ENCODE results near the gene XIAP. TPM values are rescaled to one million over a fixed set of nuclear protein-coding genes. Genes with fewer than 3 reads are reported as not detected.
"Not testable (repeated sequence)": the region's sequence is repeated elsewhere in the genome, so short reads cannot be mapped to it uniquely, and the experiment has no call there.

Gene XIAP
- total RNA-seq = 61.9 TPM
- long read RNA-seq, full-length matches to known transcripts = 7 of 31 reads
- long read RNA-seq, partial matches to known transcripts = 1 of 31 reads
- long read RNA-seq, other reads (novel, unspliced or antisense) = 23 of 31 reads

GRCh38 chrX:123859846-123860838, at the start of gene XIAP:
XIAP (plus strand) TSS chrX:123860053; CDS start chrX:123885663, 25,610 bp downstream.
- DNase-seq (peak; percentile 89), ATAC-seq (peak; percentile 97 to 99)
- intact Hi-C loops (cut with DNase I) = no loop called here
- Histone ChIP-seq H3K36me3 (no peaks in the 10 kb centered on the region), H3K9me3 (no peaks in the 10 kb centered on the region), H3K4me1 (no peaks in the 10 kb centered on the region), H3K27ac (peak within 1 kb of the TSS; percentile 95), H3K27me3 (ENCODE audit: low read depth) (no peaks in the 10 kb centered on the region), H3K4me3 (peak within 1 kb of the TSS; percentile 66)
- no peak for TF ChIP-seq CTCF (IDR thresholded peaks at IDR 0.05)

DNA sequence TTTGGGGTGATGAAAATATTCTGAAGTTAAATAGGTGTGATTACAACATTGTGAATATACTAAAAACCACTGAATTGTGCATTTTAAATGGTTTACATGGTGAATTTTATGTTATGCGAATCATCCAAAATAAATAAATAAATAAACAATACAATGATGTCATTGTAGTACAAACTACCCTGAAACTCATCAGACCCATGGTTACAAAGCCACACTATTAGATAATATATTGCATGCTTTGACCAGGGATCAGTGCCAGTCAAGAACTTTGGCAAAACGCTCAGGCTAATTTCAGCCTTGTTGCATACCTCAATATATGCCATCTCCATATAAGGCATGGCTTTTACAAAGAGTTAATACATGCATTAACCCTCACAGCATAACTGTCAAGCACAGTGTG, 45.5 kb upstream of the XIAP start:
- no peak overlapping the region for H3K4me3 ChIP-seq
- intact Hi-C loops (cut with DNase I) = no loop called here

GRCh38 chrX:123814934-123815394, 44.9 kb upstream of the XIAP start:
- peak; percentile 61 to 84 for ATAC-seq
- H3K4me1 ChIP-seq; H3K27me3 ChIP-seq (ENCODE audit: low read depth); H3K27ac ChIP-seq; DNase-seq; intact Hi-C loops (cut with DNase I); H3K4me3 ChIP-seq; H3K36me3 ChIP-seq; H3K9me3 ChIP-seq: not testable (repeated sequence)

More for the DNA sequence above, 45.5 kb upstream of the XIAP start:
- ATAC-seq (no peak), DNase-seq (no peak)
- Histone ChIP-seq H3K27ac (no peak overlapping the region), H3K9me3 (no peaks in the 10 kb centered on the region), H3K27me3 (ENCODE audit: low read depth) (no peaks in the 10 kb centered on the region), H3K36me3 (no peaks in the 10 kb centered on the region), H3K4me1 (no peaks in the 10 kb centered on the region)
- no peak for TF ChIP-seq CTCF (IDR thresholded peaks at IDR 0.05)

DNA sequence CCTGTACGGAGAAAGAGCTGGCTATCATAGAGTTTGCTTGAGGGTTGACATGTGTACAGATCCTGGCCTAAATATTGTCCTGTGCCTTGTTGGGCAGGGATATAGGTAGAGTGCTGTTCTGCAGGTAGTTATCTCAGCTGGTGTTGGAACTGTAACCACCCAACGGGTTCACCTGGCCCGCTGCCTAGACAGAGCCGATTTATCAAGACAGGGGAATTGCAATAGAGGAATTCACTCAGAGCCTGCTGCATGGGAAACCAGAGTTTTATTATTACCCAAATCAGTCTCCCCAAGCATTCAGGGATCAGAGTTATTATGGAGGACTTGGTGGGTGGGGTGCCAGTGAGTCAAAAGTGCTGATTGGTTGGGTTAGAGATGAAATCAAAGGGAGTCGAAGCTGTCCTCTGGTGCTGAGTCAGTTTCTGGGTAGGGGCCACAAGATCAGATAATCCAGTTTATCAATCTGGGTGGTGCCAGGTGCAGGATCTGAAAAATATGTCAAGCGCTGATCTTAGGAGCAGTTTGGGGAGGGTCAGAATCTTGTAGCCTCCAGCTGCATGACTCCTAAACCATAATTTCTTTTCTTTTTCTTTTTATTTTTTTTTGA, 42.5 kb upstream of the XIAP start:
- no peak overlapping the region for H3K27ac ChIP-seq
- H3K36me3 ChIP-seq = no peaks in the 10 kb centered on the region
- no peak overlapping the region for H3K4me3 ChIP-seq
- intact Hi-C loops (cut with DNase I) = no loop called here
- DNase-seq (no peak), ATAC-seq (no peak)
- TF ChIP-seq CTCF (IDR thresholded peaks at IDR 0.05) = no peak
- H3K4me1 ChIP-seq = no peaks in the 10 kb centered on the region
- H3K9me3 ChIP-seq = no peaks in the 10 kb centered on the region
- no peaks in the 10 kb centered on the region for H3K27me3 ChIP-seq (ENCODE audit: low read depth)

DNA sequence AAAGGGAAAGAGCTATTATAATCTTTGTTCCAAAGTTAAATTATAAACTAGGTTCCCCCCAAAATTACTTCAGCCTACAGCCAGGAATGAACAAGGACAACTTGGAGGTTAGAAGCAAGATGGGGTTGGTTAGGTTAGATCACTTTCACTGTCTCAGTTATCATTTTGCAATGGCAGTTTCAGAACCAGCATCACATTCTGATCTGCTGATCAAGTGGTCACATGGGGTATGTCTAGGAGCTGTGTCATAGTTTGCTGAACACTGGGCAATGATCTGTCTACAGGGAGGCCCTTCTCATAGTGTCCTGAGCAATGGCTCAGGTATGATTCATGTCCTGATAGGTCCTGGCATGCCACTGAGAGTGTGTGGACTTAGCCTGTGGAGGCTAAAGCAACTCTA, 41.6 kb upstream of the XIAP start:
- no peaks in the 10 kb centered on the region for H3K9me3 ChIP-seq
- no peak for DNase-seq
- ATAC-seq = no peak
- no peaks in the 10 kb centered on the region for H3K4me1 ChIP-seq
- no peaks in the 10 kb centered on the region for H3K27me3 ChIP-seq (ENCODE audit: low read depth)
- intact Hi-C loops (cut with DNase I) = no loop called here
- no peaks in the 10 kb centered on the region for H3K36me3 ChIP-seq
- TF ChIP-seq CTCF (IDR thresholded peaks at IDR 0.05) = no peak
- no peak overlapping the region for H3K27ac ChIP-seq
- no peak overlapping the region for H3K4me3 ChIP-seq
